Thymus (tissue), 11 donors: Measurements from ENCODE around the gene MAPKAPK5. TPM values are rescaled to one million over a fixed set of nuclear protein-coding genes. Genes with fewer than 3 reads are reported as not detected.

Experiments
- DNase-seq, 9 donors: peaks; one replicate each; pipeline ENCODE4 v3.0.0-alpha.2; 2013; ENCODE audit warnings: low spot score in 9 of 9, low read depth in 6 of 9, missing footprints in 1 of 9
- H3K27ac ChIP-seq, 2 donors: one replicate each; pipeline ENCODE4 v1.5.1; 2013; ENCODE audit warnings: control low read depth in 1 of 2, low read depth in 1 of 2, low read length in 1 of 2, mild to moderate bottlenecking in 1 of 2, moderate library complexity in 1 of 2
- H3K27me3 ChIP-seq, 2 donors: one replicate each; pipeline ENCODE4 v1.5.1; 2013; ENCODE audit warnings: low read length in 1 of 2; ENCODE audit not compliant: control insufficient read depth in 2 of 2, insufficient read depth in 1 of 2
- H3K36me3 ChIP-seq, 2 donors: one replicate each; pipeline ENCODE4 v1.5.1; 2013; ENCODE audit warnings: low read length in 1 of 2, mild to moderate bottlenecking in 1 of 2, moderate library complexity in 1 of 2; ENCODE audit not compliant: control insufficient read depth in 2 of 2, insufficient read depth in 2 of 2
- H3K4me1 ChIP-seq, 2 donors: one replicate each; pipeline ENCODE4 v1.5.1; 2013; ENCODE audit warnings: low read length in 2 of 2; ENCODE audit not compliant: control insufficient read depth in 2 of 2, insufficient read depth in 2 of 2
- H3K4me3 ChIP-seq, 2 donors: one replicate each; pipeline ENCODE4 v1.5.1; 2013; ENCODE audit warnings: low read length in 2 of 2, control low read depth in 1 of 2, mild to moderate bottlenecking in 1 of 2
- H3K9me3 ChIP-seq, 2 donors: one replicate each; pipeline ENCODE4 v1.5.1; 2013; ENCODE audit warnings: low read length in 1 of 2, mild to moderate bottlenecking in 1 of 2; ENCODE audit not compliant: control insufficient read depth in 2 of 2, insufficient read depth in 1 of 2
- WGBS: extraction: QIAGEN DNeasy Blood & Tissue Kit; methylation state at CpG from one replicate; pipeline ENCODE4 v1.1.7; 2013; 5-methylcytosine and 5-hydroxymethylcytosine counted together
- polyA plus RNA-seq: library from polyadenylated mRNA; stranded (reverse); fragments of 200-250 nt; gene quantifications from one replicate; pipeline ENCODE4 v1.2.3, GENCODE V29; 2013
- total RNA-seq: library from RNA; stranded (reverse); fragments of 120-200 nt; gene quantifications from one replicate; pipeline ENCODE4 v1.2.4, GENCODE V29; 2013
- donor health status: healthy.

Gene MAPKAPK5
- total and polyA plus RNA-seq, 2 donors = 18.3 to 38.2 TPM

GRCh38 chr12:111893287-111893686 lies 51.3 kb downstream of the MAPKAPK5 start:
- Histone ChIP-seq H3K4me1 (no peaks in the 10 kb centered on the region), H3K4me3 (no peak overlapping the region), H3K27ac (no peak overlapping the region), H3K9me3 (no peaks in the 10 kb centered on the region), H3K36me3 (peaks cover 44 to 68% of the 10 kb centered on the region in 2 donors), H3K27me3 (no peaks in the 10 kb centered on the region)
- WGBS = over 99% methylated on average over 2 of the region's 2 CpGs
- DNase-seq = no peak

DNA sequence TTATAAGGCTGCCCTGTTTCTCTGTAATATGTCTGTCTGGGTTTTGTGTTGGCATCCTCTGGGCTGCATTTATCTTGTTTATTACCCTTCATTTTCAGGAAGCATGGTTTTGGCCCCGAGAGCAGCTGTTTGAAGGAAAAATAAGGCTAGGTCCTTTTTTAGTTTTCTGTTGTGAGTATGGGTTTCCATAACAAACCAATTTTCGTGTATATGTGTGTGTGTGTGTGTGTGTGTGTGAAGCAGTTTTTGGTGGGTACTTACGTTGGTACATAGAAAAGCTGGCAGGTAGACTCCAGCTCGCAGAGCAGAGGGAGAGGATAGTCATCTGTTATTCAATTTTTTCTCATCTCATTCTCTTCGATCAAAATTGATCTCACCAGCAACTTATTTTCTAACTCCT lies 52.5 kb downstream of the MAPKAPK5 start:
- Histone ChIP-seq H3K4me3 (no peak overlapping the region), H3K36me3 (peaks cover 32 to 58% of the 10 kb centered on the region in 2 donors)

GRCh38 chr12:111901182-111901581 lies 59.2 kb downstream of the MAPKAPK5 start:
- no peak for DNase-seq
- 95% methylated on average over 4 of the region's 4 CpGs for WGBS
- no peaks in the 10 kb centered on the region for H3K27me3 ChIP-seq
- H3K9me3 ChIP-seq = no peaks in the 10 kb centered on the region
- H3K4me1 ChIP-seq = peaks cover 8 to 10% of the 10 kb centered on the region in 2 donors
- H3K4me3 ChIP-seq = no peak overlapping the region
- H3K27ac ChIP-seq = no peak overlapping the region
- H3K36me3 ChIP-seq = peaks cover 24 to 33% of the 10 kb centered on the region in 2 donors

More for the DNA sequence above, 52.5 kb downstream of the MAPKAPK5 start:
- Histone ChIP-seq H3K9me3 (no peaks in the 10 kb centered on the region), H3K27ac (no peak overlapping the region), H3K4me1 (no peaks in the 10 kb centered on the region), H3K27me3 (no peaks in the 10 kb centered on the region)
- no peak for DNase-seq
- WGBS = 92% methylated on average over 5 of the region's 5 CpGs

DNA sequence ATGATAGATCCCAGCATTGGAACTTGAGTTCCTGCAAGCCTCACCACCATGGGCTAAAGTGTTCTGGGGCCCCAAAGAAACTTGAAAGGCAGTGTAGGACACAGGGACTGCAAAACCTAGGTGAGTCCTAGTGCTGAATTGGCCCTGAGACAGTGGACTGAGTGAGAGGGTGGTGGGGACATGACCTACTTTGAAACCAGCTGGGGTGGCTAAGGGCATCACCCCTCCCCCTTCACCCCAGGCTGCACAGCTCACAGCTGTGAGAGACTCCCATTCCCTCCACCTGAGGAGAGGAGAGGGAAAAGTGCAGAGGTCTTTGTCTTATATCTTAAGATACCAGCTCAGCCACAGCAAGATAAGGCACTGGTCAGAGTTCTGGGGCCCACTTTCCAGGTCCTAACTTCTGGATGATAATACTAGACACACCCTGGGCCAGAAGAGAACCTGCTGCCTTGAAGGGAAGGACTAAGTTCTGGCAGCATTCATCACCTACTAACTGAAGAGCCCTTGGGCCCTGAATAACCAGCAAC lies 62.5 kb downstream of the MAPKAPK5 start:
- H3K36me3 ChIP-seq = peaks cover 22 to 24% of the 10 kb centered on the region in 2 donors
- peaks cover 0 to 14% of the 10 kb centered on the region in 2 donors for H3K9me3 ChIP-seq
- H3K27ac ChIP-seq = no peak overlapping the region
- no peaks in the 10 kb centered on the region for H3K27me3 ChIP-seq
- H3K4me1 ChIP-seq = peaks cover 8 to 10% of the 10 kb centered on the region in 2 donors
- peak in 4 of 9 donors; percentile 1 to 30 (median 19) for DNase-seq
- H3K4me3 ChIP-seq = no peak overlapping the region

DNA sequence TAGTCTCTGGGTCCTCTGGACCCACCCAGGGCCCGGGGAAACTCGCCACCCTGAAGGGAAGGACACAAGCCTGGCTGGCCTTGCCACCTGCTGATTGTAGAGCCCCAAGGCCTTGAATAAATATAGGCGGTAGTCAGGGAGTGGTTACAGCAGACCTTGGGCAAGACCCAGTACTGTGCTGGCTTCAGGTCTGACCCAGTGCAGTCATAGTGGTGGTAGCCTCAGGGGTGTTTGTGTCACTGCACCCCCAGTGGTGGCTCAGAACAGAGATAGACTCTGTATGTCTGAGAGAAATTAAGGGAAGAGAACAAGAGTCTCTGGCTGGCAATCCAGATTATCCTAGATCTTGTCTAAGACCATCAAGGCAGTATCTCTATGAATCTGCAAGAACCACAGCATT lies 63.5 kb downstream of the MAPKAPK5 start:
- H3K27ac ChIP-seq = no peak overlapping the region
- no peaks in the 10 kb centered on the region for H3K27me3 ChIP-seq
- peaks cover 14 to 19% of the 10 kb centered on the region in 2 donors for H3K36me3 ChIP-seq
- 96% methylated on average over 3 of the region's 3 CpGs for WGBS
- peaks cover 8 to 10% of the 10 kb centered on the region in 2 donors for H3K4me1 ChIP-seq
- no peak for DNase-seq
- peaks cover 0 to 14% of the 10 kb centered on the region in 2 donors for H3K9me3 ChIP-seq
- H3K4me3 ChIP-seq = no peak overlapping the region

GRCh38 chr12:111907740-111908139 lies 65.7 kb downstream of the MAPKAPK5 start:
- H3K9me3 ChIP-seq = peaks cover 0 to 14% of the 10 kb centered on the region in 2 donors
- peaks cover 8 to 10% of the 10 kb centered on the region in 2 donors for H3K4me1 ChIP-seq
- no peak overlapping the region for H3K27ac ChIP-seq
- DNase-seq = no peak
- WGBS = 95% methylated on average over 1 of the region's 1 CpG
- no peak overlapping the region for H3K4me3 ChIP-seq
- peaks cover 7 to 11% of the 10 kb centered on the region in 2 donors for H3K36me3 ChIP-seq
- H3K27me3 ChIP-seq = no peaks in the 10 kb centered on the region

- Histone ChIP-seq H3K27ac (no peak overlapping the region), H3K4me3 (no peak overlapping the region), H3K27me3 (no peaks in the 10 kb centered on the region), H3K36me3 (no peaks in the 10 kb centered on the region), H3K4me1 (no peaks in the 10 kb centered on the region), H3K9me3 (no peaks in the 10 kb centered on the region)
- DNase-seq = no peak
- 92% methylated on average over 3 of the region's 3 CpGs for WGBS
Measured at GRCh38 chr12:111925171-111925570, 83.1 kb downstream of the MAPKAPK5 start.

GRCh38 chr12:111926631-111927030 lies 84.6 kb downstream of the MAPKAPK5 start:
- no peaks in the 10 kb centered on the region for H3K36me3 ChIP-seq

DNA sequence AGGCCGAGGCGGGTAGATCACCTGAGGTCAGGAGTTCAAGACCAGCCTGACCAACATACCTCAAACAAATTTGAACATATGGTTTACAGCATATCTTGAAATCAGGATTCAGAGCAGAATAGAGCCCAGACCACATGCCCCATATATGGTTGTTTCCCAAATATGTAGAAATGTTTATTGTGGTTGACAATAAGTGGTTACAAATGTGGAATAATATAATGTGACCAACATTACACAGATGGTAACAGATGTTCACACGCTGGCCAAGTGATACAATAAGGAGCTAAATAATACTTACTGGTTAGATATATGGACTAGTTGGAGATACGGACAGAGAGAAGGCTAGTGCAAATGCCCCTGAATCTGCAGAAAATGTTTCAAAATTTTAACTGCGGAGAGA lies 85.3 kb downstream of the MAPKAPK5 start:
- Histone ChIP-seq H3K4me1 (no peaks in the 10 kb centered on the region), H3K36me3 (no peaks in the 10 kb centered on the region), H3K4me3 (no peak overlapping the region), H3K27ac (no peak overlapping the region), H3K27me3 (no peaks in the 10 kb centered on the region), H3K9me3 (no peaks in the 10 kb centered on the region)
- DNase-seq = no peak
- WGBS = 97% methylated on average over 5 of the region's 5 CpGs

More at GRCh38 chr12:111926631-111927030, 84.6 kb downstream of the MAPKAPK5 start:
- no peaks in the 10 kb centered on the region for H3K4me1 ChIP-seq
- no peaks in the 10 kb centered on the region for H3K9me3 ChIP-seq
- H3K4me3 ChIP-seq = no peak overlapping the region
- H3K27me3 ChIP-seq = no peaks in the 10 kb centered on the region
- no peak for DNase-seq
- WGBS = 96% methylated on average over 2 of the region's 2 CpGs
- no peak overlapping the region for H3K27ac ChIP-seq
